ENCODE data around the gene SYNJ2.

DNA sequence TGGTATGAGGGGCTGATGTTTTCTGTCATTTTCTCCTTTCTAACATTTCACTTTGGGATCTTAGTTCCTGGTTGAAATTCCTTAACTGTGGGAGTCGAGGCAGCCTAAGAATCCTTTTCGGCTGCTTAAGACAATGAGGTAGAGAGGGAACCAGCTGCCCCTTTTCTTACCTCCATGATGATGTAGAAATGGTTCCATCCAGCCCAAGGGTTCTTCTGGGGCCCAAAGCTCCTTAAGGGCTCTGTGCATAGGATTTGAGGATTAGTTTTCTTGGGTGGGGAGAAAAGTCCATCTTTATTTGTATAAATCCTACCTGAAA lies 33.5 kb downstream of the SYNJ2 start:
- TF ChIP-seq, protein P1, sequence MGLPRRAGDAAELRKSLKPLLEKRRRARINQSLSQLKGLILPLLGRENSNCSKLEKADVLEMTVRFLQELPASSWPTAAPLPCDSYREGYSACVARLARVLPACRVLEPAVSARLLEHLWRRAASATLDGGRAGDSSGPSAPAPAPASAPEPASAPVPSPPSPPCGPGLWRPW (IDR thresholded peaks at IDR 0.05) = no peak
- TF ChIP-seq, protein P2, sequence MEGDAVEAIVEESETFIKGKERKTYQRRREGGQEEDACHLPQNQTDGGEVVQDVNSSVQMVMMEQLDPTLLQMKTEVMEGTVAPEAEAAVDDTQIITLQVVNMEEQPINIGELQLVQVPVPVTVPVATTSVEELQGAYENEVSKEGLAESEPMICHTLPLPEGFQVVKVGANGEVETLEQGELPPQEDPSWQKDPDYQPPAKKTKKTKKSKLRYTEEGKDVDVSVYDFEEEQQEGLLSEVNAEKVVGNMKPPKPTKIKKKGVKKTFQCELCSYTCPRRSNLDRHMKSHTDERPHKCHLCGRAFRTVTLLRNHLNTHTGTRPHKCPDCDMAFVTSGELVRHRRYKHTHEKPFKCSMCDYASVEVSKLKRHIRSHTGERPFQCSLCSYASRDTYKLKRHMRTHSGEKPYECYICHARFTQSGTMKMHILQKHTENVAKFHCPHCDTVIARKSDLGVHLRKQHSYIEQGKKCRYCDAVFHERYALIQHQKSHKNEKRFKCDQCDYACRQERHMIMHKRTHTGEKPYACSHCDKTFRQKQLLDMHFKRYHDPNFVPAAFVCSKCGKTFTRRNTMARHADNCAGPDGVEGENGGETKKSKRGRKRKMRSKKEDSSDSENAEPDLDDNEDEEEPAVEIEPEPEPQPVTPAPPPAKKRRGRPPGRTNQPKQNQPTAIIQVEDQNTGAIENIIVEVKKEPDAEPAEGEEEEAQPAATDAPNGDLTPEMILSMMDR (IDR thresholded peaks at IDR 0.05) = no peak
- TF ChIP-seq, protein P3, sequence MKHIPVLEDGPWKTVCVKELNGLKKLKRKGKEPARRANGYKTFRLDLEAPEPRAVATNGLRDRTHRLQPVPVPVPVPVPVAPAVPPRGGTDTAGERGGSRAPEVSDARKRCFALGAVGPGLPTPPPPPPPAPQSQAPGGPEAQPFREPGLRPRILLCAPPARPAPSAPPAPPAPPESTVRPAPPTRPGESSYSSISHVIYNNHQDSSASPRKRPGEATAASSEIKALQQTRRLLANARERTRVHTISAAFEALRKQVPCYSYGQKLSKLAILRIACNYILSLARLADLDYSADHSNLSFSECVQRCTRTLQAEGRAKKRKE (CRISPR knock-in tag; IDR thresholded peaks at IDR 0.05; ENCODE audit: low read depth) = no peak
